Fibroblast of mammary gland (primary cell): ENCODE measurements around the gene OSBPL1A.

Source experiments
- DNase-seq: peaks from one replicate; pipeline ENCODE4 v3.0.0-alpha.2; 2010; ENCODE audit warnings: low read depth
- H3K4me3 ChIP-seq: 2 replicates; pipeline ENCODE4 v1.5.1; 2011; ENCODE audit warnings: low read depth, mild to moderate bottlenecking, low read length, moderate library complexity; ENCODE audit not compliant: control insufficient read depth
- TF ChIP-seq, protein P1 (sequence below): conservative IDR thresholded peaks from 2 replicates; pipeline ENCODE4 v1.5.1; 2011; ENCODE audit warnings: low read depth, low read length, inconsistent platforms; ENCODE audit not compliant: control insufficient read depth, insufficient read depth

OSBPL1A gene

DNA sequence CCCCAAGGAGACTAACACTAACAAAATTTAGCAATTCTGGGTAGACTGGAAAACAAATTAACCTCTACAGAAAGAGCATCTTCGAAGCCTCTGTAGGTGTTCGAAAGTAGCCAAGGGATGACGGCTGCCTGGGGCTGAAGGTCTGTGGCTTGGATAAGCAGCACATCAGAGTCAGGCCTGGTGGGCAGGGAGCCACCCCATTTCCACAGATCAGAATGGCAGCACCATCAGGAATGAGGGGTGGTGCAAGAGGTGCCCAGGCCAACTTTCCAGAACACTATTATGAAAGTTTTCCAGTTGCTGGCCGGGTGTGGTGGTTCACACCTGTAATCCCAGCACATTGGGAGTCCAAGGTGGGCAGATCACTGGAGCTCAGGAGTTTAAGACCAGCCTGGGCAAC is 200.9 kb downstream of the OSBPL1A start:
- no peak overlapping the region for H3K4me3 ChIP-seq
- TF ChIP-seq, protein P1, sequence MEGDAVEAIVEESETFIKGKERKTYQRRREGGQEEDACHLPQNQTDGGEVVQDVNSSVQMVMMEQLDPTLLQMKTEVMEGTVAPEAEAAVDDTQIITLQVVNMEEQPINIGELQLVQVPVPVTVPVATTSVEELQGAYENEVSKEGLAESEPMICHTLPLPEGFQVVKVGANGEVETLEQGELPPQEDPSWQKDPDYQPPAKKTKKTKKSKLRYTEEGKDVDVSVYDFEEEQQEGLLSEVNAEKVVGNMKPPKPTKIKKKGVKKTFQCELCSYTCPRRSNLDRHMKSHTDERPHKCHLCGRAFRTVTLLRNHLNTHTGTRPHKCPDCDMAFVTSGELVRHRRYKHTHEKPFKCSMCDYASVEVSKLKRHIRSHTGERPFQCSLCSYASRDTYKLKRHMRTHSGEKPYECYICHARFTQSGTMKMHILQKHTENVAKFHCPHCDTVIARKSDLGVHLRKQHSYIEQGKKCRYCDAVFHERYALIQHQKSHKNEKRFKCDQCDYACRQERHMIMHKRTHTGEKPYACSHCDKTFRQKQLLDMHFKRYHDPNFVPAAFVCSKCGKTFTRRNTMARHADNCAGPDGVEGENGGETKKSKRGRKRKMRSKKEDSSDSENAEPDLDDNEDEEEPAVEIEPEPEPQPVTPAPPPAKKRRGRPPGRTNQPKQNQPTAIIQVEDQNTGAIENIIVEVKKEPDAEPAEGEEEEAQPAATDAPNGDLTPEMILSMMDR, result no peak
- DNase-seq, result no peak

DNA sequence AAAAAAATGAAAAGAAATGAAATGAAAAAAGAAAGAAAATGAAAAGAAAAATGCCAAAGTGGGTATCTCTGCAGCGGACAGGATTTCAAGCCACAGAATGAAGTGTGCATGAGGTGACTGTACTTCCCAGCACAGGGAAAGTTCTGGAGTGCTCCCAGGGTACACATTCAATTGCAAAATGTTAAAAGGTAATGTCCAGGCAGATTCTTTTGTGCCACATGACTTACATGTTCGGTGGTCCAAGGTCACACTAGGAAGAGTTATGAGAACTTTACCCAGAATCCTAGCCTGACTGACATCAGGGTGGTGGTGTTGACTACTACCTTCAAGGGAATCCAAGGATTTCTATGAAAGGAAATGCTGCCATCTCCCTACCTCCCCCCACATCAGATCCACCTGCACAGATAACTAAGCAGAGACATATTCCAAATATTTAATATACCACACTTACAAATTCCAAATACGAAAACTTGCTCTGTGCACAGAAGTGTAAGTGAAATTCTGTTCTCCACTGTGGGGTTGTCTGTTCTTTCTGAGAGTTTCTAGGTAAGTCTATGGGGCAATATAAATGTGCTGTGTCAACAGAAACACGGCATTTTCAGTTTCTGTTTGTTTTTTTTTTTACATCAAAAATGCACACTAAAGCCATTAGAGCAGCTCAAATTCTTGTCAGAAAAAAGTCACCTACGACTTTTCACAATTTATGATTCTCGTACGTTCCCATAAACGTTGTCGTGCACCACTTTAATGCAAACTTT is 202.1 kb downstream of the OSBPL1A start:
- no peak overlapping the region for H3K4me3 ChIP-seq
- TF ChIP-seq, protein P1, result no peak
- DNase-seq, result no peak

DNA sequence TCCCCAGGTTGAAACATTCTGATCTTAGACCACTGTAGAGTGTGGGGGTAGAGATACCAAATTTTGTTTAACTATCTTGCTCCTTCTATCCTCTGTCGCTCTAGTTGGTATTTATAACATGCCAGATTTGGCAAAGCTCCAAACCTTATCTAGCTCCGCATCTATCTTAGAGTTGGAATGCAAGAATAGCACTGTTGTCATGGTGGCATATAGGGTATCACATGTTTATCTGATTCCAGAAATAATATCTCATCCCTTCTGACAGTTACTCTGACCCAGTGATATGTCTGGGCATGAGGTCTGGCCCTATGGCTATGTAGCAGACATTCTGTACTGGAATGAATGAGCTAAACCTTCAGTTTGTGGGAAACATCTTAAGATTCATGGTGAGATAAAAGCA is 207.0 kb downstream of the OSBPL1A start:
- no peak for DNase-seq
- H3K4me3 ChIP-seq, result no peak overlapping the region
- TF ChIP-seq, protein P1, result no peak

DNA sequence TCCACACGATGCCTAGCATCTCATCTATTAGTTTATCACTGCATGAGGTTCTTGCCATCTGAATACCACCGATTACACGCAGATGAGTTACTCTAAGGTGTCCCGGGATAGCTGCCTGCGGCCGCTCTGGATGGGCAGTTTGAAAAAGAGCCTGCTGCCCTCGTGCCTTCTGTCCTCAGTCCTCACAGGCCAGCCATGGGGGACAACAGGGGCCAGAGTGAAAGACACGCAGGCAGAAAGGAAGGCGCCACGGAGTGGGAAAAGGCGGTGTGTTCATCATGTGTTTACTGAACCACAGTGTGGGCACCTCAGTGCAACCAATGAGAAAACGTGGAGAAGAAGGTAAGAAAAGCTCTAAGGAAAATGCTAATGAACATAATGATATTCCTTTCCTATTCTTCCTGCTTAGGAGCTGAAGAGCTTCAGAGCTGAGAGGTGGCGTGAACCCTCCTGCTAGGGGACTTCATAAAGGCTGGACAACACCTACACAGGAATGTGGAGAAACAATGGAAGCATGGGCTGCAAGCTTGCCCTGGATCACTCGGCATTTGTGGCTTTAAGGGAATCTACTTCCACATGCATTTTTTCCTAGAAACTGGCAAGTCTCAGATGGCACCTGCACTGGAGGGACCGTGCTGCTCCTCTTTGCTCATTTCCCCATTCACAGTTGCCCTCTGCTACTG is 207.8 kb downstream of the OSBPL1A start:
- H3K4me3 ChIP-seq, result no peak overlapping the region
- TF ChIP-seq, protein P1, result no peak
- DNase-seq, result no peak

DNA sequence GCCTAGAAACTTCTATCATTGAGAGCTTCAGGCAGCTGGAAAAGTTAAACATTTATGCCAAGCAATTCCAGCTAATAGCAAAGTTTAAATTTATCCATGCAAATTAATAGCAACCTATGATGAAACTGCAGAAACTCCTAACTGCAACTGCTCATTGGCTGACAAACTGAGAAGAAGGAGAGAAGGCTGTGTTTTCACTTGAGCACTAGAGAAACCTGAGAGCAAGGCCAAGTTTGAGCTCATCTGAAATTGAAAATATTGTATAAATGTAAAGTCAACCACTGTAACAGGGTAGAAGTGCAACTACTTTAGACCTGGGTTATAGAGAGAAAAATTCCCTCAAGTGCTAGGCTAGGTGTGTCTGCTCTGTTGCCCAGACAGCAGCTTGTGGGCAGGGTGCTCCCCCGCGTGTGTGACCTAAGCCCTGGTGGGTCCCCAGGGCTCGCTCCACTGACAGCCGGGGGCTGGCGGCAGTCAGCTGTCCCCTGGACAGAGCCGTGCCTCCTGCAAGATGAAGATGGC is 208.6 kb downstream of the OSBPL1A start:
- no peak overlapping the region for H3K4me3 ChIP-seq
- no peak for DNase-seq
- TF ChIP-seq, protein P1, result no peak

DNA sequence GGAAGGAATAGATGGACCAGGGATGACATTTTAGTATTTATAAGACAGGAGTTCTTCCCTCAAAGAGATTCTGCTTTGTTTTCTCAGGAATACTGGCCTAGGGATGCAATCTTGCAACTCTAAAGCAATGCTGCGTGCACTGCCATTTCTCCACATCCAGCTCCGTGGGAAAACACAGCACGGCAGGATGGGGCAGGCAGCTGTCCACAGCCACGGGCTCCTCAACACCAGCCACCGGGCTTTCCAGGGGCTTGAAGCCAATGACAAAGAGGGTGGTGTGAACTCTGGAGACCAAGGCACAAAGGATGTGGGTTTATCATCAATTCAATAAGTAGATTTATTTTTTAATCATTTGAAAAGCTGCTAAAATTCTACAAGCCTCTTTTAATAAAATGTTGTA is 209.5 kb downstream of the OSBPL1A start:
- no peak for DNase-seq
- no peak overlapping the region for H3K4me3 ChIP-seq
- TF ChIP-seq, protein P1, result no peak

DNA sequence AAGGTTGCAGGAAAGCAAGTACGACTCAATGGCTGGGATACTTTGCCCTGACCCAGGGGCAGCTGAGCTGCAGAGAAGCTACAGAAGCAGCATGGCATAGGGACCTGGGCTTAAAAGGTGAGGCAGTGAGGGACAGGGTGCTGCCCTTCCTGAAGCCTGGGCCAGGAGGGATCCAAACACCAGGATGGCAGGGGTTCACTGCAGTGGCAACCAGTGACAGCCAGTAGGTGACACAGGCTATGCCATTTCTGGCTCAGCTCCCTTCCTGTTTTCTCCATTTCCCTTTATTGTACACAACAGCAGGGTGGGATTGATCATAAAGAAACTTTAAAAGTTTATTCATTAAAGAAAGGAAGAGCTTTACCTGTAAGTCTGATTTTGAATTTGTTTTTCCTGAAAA is 209.9 kb downstream of the OSBPL1A start:
- TF ChIP-seq, protein P1, result no peak
- no peak for DNase-seq
- no peak overlapping the region for H3K4me3 ChIP-seq
